ENCODE measurements around the gene PSMD13. TPM values are rescaled to one million over a fixed set of nuclear protein-coding genes. Genes with fewer than 3 reads are reported as not detected.

PSMD13 gene
- total and polyA plus RNA-seq, 2 of the 13 experiments (the other 11 are each of a cell fraction or from before 2014, with no cell fraction given), result 83.0 to 117 TPM

DNA sequence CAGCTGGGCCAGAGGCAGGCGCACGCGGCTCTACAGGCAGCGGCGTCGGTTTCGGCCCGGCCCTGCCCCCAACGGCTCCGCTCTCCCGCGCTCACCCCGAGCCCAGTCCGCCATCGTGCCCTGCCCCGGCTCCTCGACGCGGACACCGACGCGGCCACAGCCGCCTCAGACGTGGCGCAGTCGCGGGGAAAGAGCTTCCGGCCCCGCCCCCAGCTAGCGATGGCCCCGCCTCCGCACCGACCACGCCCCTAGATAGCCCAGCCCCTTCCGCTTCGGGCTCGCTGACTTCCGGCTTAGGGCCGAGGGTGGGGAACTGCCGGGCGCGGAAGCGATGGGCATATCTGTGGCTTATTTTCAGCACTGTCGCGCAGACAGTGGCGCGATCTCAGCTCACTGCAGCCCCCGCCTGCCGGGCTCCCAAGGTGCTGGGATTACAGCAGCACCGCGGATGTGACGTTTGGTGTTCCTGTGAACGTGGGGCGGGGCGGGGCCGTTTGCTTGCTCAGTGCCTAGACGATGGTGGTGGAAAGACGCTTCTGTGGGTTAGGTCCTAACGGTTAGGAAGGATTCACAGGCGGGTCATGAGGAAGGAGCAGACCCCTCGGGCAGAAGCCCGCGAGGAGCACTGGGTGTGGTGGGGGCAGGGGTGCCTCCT is 29.4 kb upstream of the PSMD13 start, which contains the start of the genes BET1L and RIC8A:
Gene BET1L, minus strand, starts transcription at position 192 of the 655 bp plus-strand sequence. Its CDS starts 78 bp downstream, at position 114.
Gene RIC8A, plus strand, starts transcription at position 501 of the 655 bp plus-strand sequence. CDS start 1,147 bp downstream, outside the sequence.
- no peaks in the 10 kb centered on the region for H3K9me3 ChIP-seq (ENCODE audit: low read length)
- BruUV-seq (replicated peaks), result no TSS peak
- H3K4me1 ChIP-seq (ENCODE audit: insufficient read depth, low read length), result peaks cover 36% of the 10 kb centered on the region
- peaks cover 23 to 51% of the 10 kb centered on the region in 2 experiments for H3K36me3 ChIP-seq (replicated peaks in 1 of 2; ENCODE audit: control insufficient read depth in 1 of 2, insufficient read depth in 2 of 2, low read length in 2 of 2)
- WGBS (ENCODE audit: low lambda C conversion rate), result 0% methylated on average over 6 of the region's 63 CpGs
- intact Hi-C loops (cut with micrococcal nuclease; ENCODE audit: unreplicated experiment) (loop anchor here (2.0 kb wide), 1 partner anchor 29 kb away; the partner anchor contains the start of genes PSMD13 and SIRT3), in situ Hi-C loops (cut with HindIII; ENCODE audit: extremely low pct_ligation_motif_present, low pct_unique_long_range_greater_than_20kb) (no loop called here)
- H3K79me2 ChIP-seq (ENCODE audit: insufficient read depth, low read length), result peaks cover 46% of the 10 kb centered on the region
- H3K27ac ChIP-seq (ENCODE audit: extremely low read length, insufficient read depth, low read length), result peak within 1 kb of the TSS; percentile 96
- ChIA-PET POLR2A (interaction anchor here (0.8 to 3.9 kb wide), 20 partner anchors 9 to 353 kb away, joined by 3 to 41 read pairs (median 4); partner anchors contain the start of genes IFITM2, LMNTD2, RNH1 and SIRT3), CTCF (ENCODE audit: low intra/inter-chr PET ratio, low total read pairs) (no interaction called here)
- H3K27me3 ChIP-seq (ENCODE audit: control insufficient read depth in 1 of 2, insufficient read depth in 2 of 2, low read length in 2 of 2), result no peaks in the 10 kb centered on the region; a peak in 1 of 5 replicates
- FAIRE-seq, result peak; percentile 78
- DNase-seq (ENCODE audit: low spot score), result peak; percentile 95
- no peak within 1 kb of the TSS for H2AFZ ChIP-seq (ENCODE audit: low read length)
- H3K4me2 ChIP-seq (ENCODE audit: low read depth, low read length), result peak within 1 kb of the TSS; percentile 97
- peak within 1 kb of the TSS; percentile 100 for H3K9ac ChIP-seq (ENCODE audit: insufficient read depth, low read depth, low read length)
- ATAC-seq, result peak; percentile 74
- peak within 1 kb of the TSS; percentile 75 to 90 (median 89) for H3K4me3 ChIP-seq (replicated peaks in 1 of 3; ENCODE audit: insufficient read depth in 1 of 3, low read depth in 2 of 3, low read length in 3 of 3)
- H4K20me1 ChIP-seq (ENCODE audit: insufficient read depth, low read length), result peaks cover 7% of the 10 kb centered on the region; the same call in 1 of the 2 replicates
- TF ChIP-seq GATA4 (IDR thresholded peaks at IDR 0.05; ENCODE audit: borderline replicate concordance, low read depth), result peak; percentile 50
- TF ChIP-seq, protein P1, sequence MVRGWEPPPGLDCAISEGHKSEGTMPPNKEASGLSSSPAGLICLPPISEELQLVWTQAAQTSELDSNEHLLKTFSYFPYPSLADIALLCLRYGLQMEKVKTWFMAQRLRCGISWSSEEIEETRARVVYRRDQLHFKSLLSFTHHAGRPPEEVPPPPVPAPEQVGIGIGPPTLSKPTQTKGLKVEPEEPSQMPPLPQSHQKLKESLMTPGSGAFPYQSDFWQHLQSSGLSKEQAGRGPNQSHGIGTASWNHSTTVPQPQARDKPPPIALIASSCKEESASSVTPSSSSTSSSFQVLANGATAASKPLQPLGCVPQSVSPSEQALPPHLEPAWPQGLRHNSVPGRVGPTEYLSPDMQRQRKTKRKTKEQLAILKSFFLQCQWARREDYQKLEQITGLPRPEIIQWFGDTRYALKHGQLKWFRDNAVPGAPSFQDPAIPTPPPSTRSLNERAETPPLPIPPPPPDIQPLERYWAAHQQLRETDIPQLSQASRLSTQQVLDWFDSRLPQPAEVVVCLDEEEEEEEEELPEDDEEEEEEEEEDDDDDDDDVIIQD (CRISPR knock-in tag; IDR thresholded peaks at IDR 0.05; ENCODE audit: low read depth), result 0 out of 2 replicates have a peak, but pooled peaks have one; percentile 11
- TF ChIP-seq ZNF225 (CRISPR knock-in tag; IDR thresholded peaks at IDR 0.05), result 0 out of 2 replicates have a peak, but pooled peaks have one; percentile 18
- no peak for TF ChIP-seq SOX6 (IDR thresholded peaks at IDR 0.05)
- TF ChIP-seq SOX6 (CRISPR knock-in tag; IDR thresholded peaks at IDR 0.05), result peak; percentile 27; the same call in 1 of the 2 replicates
- TF ChIP-seq FOXO1 (CRISPR knock-in tag; IDR thresholded peaks at IDR 0.05), result peak; percentile 60
- no peak for TF ChIP-seq MTF2 (CRISPR knock-in tag; IDR thresholded peaks at IDR 0.05; ENCODE audit: borderline replicate concordance)
- no peak for TF ChIP-seq NFKBIZ (CRISPR knock-in tag; IDR thresholded peaks at IDR 0.05)
- peak; percentile 66; the same call in 1 of the 2 replicates for TF ChIP-seq ZNF414 (CRISPR knock-in tag; IDR thresholded peaks at IDR 0.05)
- TF ChIP-seq, protein P2, sequence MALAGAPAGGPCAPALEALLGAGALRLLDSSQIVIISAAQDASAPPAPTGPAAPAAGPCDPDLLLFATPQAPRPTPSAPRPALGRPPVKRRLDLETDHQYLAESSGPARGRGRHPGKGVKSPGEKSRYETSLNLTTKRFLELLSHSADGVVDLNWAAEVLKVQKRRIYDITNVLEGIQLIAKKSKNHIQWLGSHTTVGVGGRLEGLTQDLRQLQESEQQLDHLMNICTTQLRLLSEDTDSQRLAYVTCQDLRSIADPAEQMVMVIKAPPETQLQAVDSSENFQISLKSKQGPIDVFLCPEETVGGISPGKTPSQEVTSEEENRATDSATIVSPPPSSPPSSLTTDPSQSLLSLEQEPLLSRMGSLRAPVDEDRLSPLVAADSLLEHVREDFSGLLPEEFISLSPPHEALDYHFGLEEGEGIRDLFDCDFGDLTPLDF (CRISPR knock-in tag; IDR thresholded peaks at IDR 0.05), result peak; percentile 82
- TF ChIP-seq ZNF264 (CRISPR knock-in tag; IDR thresholded peaks at IDR 0.05), result no peak
- peak; percentile 93 for TF ChIP-seq ETV6 (CRISPR knock-in tag; conservative IDR thresholded peaks at IDR 0.05)
- no peak for TF ChIP-seq ZC3H4 (CRISPR knock-in tag; IDR thresholded peaks at IDR 0.05; ENCODE audit: borderline replicate concordance)
- TF ChIP-seq MXD3 (CRISPR knock-in tag; IDR thresholded peaks at IDR 0.05), result peak; percentile 81; the same call in 1 of the 2 replicates
- TF ChIP-seq, protein P3, sequence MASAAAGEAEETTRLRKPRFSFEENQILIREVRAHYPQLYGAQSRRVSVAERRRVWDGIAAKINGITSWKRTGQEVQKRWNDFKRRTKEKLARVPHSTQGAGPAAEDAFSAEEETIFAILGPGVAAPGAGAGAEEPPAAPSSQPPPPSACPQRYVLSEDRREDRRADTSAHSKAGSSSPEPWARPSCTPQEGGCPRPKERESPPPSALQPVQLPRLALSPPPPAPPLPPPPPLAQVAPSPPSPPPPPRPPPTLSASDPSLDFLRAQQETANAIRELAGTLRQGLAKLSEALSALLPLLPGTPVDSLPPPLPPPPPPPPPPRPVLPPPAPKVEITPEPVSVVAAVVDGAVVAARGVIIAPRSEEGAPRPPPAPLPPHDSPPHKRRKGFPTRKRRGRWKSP (CRISPR knock-in tag; IDR thresholded peaks at IDR 0.05), result peak; percentile 67; the same call in 1 of the 2 replicates
- TF ChIP-seq ZNF362 (CRISPR knock-in tag; IDR thresholded peaks at IDR 0.05; ENCODE audit: borderline replicate concordance), result no peak
- peak; percentile 91 for TF ChIP-seq THAP11 (CRISPR knock-in tag; IDR thresholded peaks at IDR 0.05)
- peak; percentile 49; the same call in 1 of the 2 replicates for TF ChIP-seq HOXD1 (CRISPR knock-in tag; IDR thresholded peaks at IDR 0.05)
- TF ChIP-seq MXD4 (CRISPR knock-in tag; IDR thresholded peaks at IDR 0.05), result peak; percentile 79

All from HepG2 (cell line).